HG02763 (cell line): Measurements from ENCODE around the gene RNF13.
"Not testable (repeated sequence)": the region's sequence is repeated elsewhere in the genome, so short reads cannot be mapped to it uniquely, and the experiment has no call there.

Experiments
- ATAC-seq: cut with Tn5 transposase; IDR thresholded peaks from one replicate; pipeline ENCODE4 v1.9.1; 2021; ENCODE audit warnings: mild to moderate bottlenecking, moderate library complexity; ENCODE audit not compliant: unreplicated experiment

Gene RNF13

DNA sequence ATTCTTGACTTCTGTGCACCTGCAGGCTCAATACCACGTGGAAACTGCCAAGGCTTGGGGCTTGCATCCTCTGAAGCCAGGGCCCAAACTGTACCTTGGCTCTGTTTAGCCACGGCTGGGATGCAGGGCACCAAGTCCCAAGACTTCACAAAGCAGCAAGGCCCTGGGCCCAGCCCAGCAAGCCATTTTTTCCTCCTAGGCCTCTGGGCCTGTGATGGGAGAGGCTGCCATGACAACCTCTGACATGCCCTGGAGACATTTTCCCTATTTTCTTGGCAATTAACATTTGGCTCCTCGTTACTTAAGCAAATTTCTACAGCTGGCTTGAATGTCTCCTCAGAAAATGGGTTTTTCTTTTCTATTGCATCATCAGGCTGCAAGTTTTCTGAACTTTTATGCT lies 25.5 kb downstream of the RNF13 start:
- not testable (repeated sequence) for ATAC-seq

DNA sequence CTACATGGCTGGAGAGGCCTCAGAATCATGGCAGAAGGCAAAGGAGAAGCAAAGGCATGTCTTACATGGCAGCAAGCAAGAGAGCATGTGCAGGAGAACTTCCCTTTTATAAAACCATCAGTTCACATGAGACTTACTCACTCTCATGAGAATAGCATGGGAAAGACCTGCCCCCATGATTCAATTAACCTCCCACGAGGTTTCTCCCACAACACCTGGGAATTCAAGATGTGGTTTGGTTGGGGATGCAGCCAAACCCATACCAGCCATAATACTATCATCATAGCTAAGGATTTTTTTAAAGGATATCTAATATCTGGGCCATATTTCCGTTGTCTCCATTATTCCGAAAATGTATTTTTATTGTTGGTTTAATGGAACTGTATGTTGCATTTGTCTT lies 26.5 kb downstream of the RNF13 start:
- ATAC-seq: not testable (repeated sequence)

- ATAC-seq: no peak
Measured at GRCh38 chr3:149839896-149840295, 26.9 kb downstream of the RNF13 start.

- ATAC-seq: no peak
Measured at GRCh38 chr3:149843502-149843901, 30.5 kb downstream of the RNF13 start.

DNA sequence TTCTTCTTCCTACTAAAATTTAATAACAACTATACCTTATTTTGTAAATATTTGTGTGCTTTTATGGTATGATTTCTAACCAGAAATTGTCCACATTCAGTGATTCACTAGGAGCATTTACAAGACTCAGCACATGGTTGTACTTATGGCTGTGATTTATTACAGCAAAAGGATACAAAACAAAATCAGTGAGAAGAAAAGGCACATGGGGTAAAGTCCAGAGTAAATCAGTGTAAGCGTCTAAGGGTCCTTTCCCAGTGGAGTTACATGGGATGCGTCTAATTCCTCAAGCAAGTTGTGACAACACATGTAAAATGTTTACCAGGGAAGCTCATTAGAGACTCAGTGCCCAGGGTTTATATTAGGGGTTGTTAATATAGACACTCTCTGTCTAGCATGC lies 31.1 kb downstream of the RNF13 start:
- ATAC-seq: no peak

GRCh38 chr3:149845570-149846244 lies 32.7 kb downstream of the RNF13 start:
- ATAC-seq: no peak

- ATAC-seq: no peak
Measured at GRCh38 chr3:149848238-149848637, 35.2 kb downstream of the RNF13 start.

DNA sequence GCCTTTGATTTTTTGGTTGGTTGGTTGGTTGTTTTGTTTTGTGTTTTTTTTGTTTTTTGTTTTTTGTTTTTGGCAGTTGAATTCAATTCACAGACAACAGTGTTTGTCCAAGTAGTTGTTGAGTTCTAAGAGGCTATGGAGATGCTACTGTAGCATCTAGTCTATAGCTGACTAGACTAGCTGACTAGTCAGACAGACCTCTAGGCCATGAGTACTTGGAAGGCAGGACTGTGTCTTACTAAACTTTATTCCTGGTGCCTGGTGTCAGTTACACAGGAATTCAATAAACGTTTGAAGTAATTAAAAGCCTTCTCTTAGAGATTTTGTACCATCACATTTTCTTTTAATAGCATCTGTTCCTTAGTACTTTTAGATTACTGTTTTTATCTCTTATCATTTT lies 35.7 kb downstream of the RNF13 start:
- no peak for ATAC-seq

- ATAC-seq: no peak
Measured at GRCh38 chr3:149850787-149851584, 38.0 kb downstream of the RNF13 start.

DNA sequence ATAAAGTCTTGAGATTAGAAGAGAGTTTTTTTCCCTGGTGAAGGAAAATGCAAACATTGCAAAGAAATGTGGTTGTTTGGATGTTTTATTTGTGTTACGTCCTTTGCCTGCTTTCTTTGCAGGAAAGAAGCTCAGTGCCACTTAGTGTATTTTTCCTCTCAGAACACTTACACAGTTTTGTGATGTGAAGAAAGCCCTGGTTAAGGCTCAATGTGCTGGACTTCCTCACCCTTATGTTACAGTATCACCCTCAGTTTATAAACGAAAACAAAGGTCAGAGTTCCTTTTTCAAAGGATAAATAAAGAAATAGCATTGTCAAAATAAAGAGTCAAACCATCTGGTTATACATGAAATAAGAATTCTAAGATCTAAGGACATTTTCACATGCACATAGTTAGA lies 45.9 kb downstream of the RNF13 start:
- no peak for ATAC-seq

- ATAC-seq: no peak
Measured at GRCh38 chr3:149860881-149861280, 47.9 kb downstream of the RNF13 start.

- no peak for ATAC-seq
Measured at GRCh38 chr3:149867563-149867962, 54.5 kb downstream of the RNF13 start.

DNA sequence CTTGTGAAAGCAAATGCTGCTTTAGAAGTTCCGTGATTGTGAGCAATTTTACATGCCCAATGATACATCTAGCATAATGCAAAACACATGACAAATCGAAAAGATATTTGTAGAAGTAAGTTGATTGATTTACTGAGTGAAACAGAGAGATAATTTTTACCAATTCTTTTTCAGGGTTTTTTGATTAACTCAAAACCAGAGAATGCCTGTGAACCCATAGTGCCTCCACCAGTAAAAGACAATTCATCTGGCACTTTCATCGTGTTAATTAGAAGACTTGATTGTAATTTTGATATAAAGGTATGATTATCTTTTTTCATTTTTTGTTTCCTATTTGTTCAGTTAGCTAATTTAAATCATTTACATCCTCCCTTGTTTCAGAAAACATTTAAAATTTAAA lies 58.8 kb downstream of the RNF13 start:
- no peak for ATAC-seq

GRCh38 chr3:149872589-149872988 lies 59.6 kb downstream of the RNF13 start:
- ATAC-seq: no peak

DNA sequence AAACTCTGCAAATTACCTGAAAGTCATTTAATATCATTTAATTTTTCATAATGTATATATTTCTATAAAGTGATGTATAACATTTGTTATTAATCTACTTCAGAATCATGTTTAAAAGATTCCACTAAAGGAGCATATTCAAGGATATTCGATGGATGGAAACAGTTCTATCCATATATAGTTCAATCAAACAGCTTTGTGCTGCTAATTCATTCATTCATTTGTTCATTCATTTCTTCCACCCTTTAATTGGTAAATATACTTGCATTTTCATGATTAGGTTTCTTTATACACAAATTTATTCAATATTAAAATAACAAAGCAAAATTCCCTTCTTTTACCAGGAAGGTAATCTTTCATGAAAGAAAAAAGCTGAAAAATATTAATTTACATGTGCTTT lies 64.7 kb downstream of the RNF13 start:
- ATAC-seq: no peak

DNA sequence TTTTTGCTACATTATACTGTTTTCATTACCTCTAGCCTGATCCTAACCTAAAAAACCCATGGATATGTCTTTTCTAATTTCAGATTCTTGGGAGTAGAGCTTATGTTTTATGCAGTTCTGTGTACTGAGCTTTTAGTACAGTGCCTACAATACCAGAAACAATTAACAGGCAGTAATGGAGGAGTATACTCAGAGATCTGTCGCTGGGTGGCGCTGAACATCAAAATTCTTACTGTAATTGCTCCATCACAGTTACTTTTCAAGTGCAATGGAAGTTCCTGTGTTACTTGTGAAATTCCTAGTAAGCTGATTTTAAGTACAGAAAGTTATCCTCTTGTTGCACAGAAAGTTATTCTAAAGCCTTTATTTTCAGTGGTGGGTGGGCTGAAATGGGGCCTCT lies 66.9 kb downstream of the RNF13 start:
- ATAC-seq: no peak

DNA sequence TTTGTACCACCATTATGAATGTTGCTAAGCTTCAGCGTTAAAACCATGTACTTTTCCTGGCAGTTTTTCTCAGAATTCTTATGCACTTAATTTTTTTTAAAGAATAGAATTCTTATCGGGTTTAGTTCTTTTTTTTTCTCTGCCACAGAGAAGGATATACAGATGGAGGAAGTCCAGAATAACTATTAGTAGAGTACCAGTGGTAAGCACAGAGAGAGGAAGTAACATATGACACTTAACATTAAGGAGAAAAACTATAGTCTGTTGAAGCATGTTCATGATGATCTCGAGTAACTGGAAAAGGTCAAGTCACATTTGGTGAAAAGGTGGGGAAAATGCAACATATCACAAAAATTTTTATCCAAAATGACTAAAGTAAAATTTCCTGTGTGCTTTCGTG lies 68.9 kb downstream of the RNF13 start:
- ATAC-seq: no peak

GRCh38 chr3:149883134-149883533 lies 70.1 kb downstream of the RNF13 start:
- no peak for ATAC-seq

GRCh38 chr3:149883860-149884259 lies 70.8 kb downstream of the RNF13 start:
- not testable (repeated sequence) for ATAC-seq

DNA sequence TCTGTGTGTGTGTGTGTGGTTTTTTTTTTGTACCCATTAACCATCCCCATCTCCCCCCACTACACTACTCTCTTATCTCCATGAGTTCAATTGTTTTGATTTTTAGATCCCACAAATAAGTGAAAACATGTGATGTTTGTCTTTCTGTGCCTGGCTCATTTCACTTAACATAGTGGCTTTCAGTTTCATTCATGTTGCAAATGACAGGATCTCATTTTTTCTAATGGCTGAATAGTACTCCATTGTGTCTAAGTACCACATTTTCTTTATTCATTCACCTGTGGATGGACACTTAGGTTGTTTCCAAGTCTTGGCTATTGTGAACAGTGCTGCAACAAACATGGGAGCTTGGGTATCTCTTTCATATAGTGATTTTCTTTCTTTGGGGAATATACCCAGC lies 71.8 kb downstream of the RNF13 start:
- not testable (repeated sequence) for ATAC-seq

GRCh38 chr3:149886957-149887356 lies 73.9 kb downstream of the RNF13 start:
- no peak for ATAC-seq

DNA sequence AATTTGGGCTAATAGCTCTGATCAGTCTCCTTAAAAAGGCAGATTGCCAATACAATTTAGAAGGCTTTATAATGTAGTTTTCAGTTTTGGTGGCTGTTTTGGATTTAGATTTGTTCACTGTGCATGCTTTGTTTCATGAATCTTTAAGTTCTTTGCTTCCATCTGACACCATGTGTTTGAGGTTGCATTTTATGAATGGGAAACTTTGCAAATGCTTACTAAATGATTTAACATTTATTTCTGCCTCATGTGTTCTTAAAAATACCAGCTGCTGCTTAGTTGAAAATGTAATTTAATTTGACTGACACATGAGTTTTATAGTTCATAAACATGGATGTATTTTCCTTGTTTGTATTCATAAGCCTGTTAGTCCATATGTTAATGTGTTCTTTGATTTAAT lies 78.6 kb downstream of the RNF13 start:
- ATAC-seq: no peak

DNA sequence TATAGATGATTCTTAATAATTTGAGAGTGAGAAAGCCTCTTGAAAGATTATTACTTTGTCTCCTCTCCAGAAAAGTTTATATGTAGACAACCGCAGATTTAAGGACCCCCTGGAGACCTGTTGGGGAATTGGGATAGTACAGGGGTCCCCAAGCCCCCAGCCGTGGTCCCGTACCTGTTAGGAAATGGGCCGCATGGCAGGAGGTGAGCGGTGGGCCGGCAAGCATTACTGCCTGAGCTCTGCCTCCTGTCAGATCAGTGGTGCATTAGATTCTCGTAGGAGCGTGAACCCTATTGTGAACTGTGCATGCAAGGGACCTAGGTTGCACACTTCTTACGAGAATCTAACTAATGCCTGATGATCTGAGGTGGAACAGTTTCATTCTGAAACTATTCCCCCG lies 79.4 kb downstream of the RNF13 start:
- no peak for ATAC-seq
